SK-N-SH treated with all-trans-retinoic acid at 6 μM for 48 hours (cell line): ENCODE measurements around the gene DUSP7.

Experiments
- CSDC2 ChIP-seq: fragments of 250-450 bp; sonication (Bioruptor Pico); IDR thresholded peaks from 2 replicates; pipeline ENCODE4 v1.5.0; 2020; ENCODE audit warnings: mild to moderate bottlenecking, moderate library complexity
- GLIS3 ChIP-seq: fragments of 250-450 bp; sonication (Bioruptor Pico); IDR thresholded peaks from 2 replicates; pipeline ENCODE4 v1.5.0; 2020; ENCODE audit warnings: mild to moderate bottlenecking, moderate library complexity
- ISL1 ChIP-seq: fragments of 250-450 bp; sonication (Bioruptor Pico); IDR thresholded peaks from 2 replicates; pipeline ENCODE4 v2.1.2; 2022; ENCODE audit warnings: mild to moderate bottlenecking, moderate library complexity
- PPARA ChIP-seq: fragments of 250-450 bp; sonication (Bioruptor Pico); IDR thresholded peaks from 2 replicates; pipeline ENCODE4 v1.5.0; 2020; ENCODE audit warnings: mild to moderate bottlenecking, borderline replicate concordance
- RARB ChIP-seq: fragments of 250-450 bp; sonication (Bioruptor Pico); IDR thresholded peaks from 2 replicates; pipeline ENCODE4 v1.8.0; 2021; ENCODE audit warnings: mild to moderate bottlenecking, moderate library complexity
- SNAI2 ChIP-seq: fragments of 250-450 bp; sonication (Bioruptor Pico); IDR thresholded peaks from 2 replicates; pipeline ENCODE4 v1.5.0; 2020; ENCODE audit warnings: mild to moderate bottlenecking, moderate library complexity
- ZNF70 ChIP-seq: fragments of 450-650 bp; formaldehyde crosslinking; IDR thresholded peaks from 2 replicates; pipeline ENCODE4 v1.5.0; 2020; ENCODE audit warnings: mild to moderate bottlenecking, moderate library complexity

DNA sequence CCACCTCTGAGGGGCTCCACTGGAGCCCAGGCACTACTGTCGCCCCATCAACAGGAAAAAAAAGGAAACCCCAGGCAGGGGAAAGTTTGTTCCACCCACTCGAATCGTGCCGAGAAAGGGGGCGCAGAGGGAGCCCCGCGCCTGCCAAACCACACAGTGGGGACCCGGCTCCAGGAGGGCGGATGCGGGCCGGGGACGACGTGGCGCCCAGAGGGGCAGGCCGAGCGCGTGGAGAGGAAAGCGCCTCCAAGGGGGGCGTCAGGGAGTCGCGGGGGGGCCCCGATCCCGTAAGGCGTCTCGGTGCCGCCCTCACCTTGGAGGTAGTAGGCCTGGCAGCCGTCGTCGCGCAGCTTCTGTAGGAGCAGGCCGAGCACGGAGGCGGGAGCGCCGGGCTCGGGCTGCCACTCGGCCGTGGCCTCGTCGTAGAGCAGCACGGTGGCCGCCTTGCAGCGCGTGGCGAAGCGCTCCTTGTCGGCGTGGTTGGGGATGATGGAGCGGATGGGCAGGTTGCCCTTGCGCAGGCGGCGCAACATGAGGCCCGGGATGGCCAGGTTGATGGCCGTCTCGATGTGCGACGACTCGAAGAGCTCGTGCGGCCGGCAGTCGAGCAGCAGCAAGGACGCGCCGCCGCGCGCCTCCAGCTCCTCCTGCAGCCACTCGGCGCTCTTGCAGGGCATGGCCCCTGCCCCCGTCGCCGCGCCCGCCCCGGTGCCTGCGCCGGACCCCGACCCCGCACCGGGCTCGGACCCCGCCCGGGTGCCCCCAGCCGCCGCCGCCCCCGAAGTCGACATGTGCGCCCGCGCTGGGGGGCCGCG, 627 bp downstream of the DUSP7 start:
- no peak for TF ChIP-seq RARB (CRISPR knock-in tag)
- TF ChIP-seq PPARA (CRISPR knock-in tag): no peak
- no peak for TF ChIP-seq ISL1 (CRISPR knock-in tag)
- TF ChIP-seq GLIS3: no peak
- no peak for TF ChIP-seq ZNF70 (CRISPR knock-in tag)
- TF ChIP-seq CSDC2 (CRISPR knock-in tag): no peak
- TF ChIP-seq SNAI2: no peak
